T1000 (cell line): ENCODE data around the gene MAP3K12.
"Not testable (repeated sequence)": the region's sequence is repeated elsewhere in the genome, so short reads cannot be mapped to it uniquely, and the experiment has no call there.

ENCODE experiments used
- DNase-seq: peaks from one replicate; lab custom pipeline; 2025; ENCODE audit warnings: mixed read lengths; lab: John Stamatoyannopoulos, UW

MAP3K12 gene

GRCh38 chr12:53489242-53489864 lies 9.9 kb downstream of the MAP3K12 start:
- no peak for DNase-seq

- no peak for DNase-seq
Observed at GRCh38 chr12:53486736-53487487, 12.3 kb downstream of the MAP3K12 start.

GRCh38 chr12:53485955-53486735 lies 13.1 kb downstream of the MAP3K12 start:
- no peak for DNase-seq

- DNase-seq = no peak
Observed at GRCh38 chr12:53484686-53485575, 14.3 kb downstream of the MAP3K12 start.

- DNase-seq = no peak
Observed at GRCh38 chr12:53483979-53484377, 15.3 kb downstream of the MAP3K12 start.

GRCh38 chr12:53483225-53483978 lies 15.9 kb downstream of the MAP3K12 start:
- no peak for DNase-seq

GRCh38 chr12:53482626-53483168 lies 16.6 kb downstream of the MAP3K12 start:
- DNase-seq = no peak

GRCh38 chr12:53481939-53482586 lies 17.2 kb downstream of the MAP3K12 start:
- no peak for DNase-seq

- DNase-seq = not testable (repeated sequence)
Observed at GRCh38 chr12:53481458-53481857, 17.8 kb downstream of the MAP3K12 start.

GRCh38 chr12:53480491-53481442 lies 18.5 kb downstream of the MAP3K12 start:
- no peak for DNase-seq

GRCh38 chr12:53479331-53479730 lies 19.9 kb downstream of the MAP3K12 start:
- DNase-seq = no peak

GRCh38 chr12:53478865-53479264 lies 20.4 kb downstream of the MAP3K12 start:
- DNase-seq = no peak

GRCh38 chr12:53476769-53477209 lies 22.5 kb downstream of the MAP3K12 start:
- no peak for DNase-seq

- DNase-seq = no peak
Observed at GRCh38 chr12:53474819-53475218, 24.4 kb downstream of the MAP3K12 start.

GRCh38 chr12:53474077-53474476 lies 25.2 kb downstream of the MAP3K12 start:
- DNase-seq = no peak

GRCh38 chr12:53472056-53472582 lies 27.1 kb downstream of the MAP3K12 start:
- no peak for DNase-seq

GRCh38 chr12:53468282-53468681 lies 31.0 kb downstream of the MAP3K12 start:
- DNase-seq = no peak

GRCh38 chr12:53467880-53468279 lies 31.4 kb downstream of the MAP3K12 start:
- no peak for DNase-seq

GRCh38 chr12:53467082-53467481 lies 32.2 kb downstream of the MAP3K12 start:
- DNase-seq = no peak
